ENCODE data around the gene SMIM5.
"Not testable (repeated sequence)": the region's sequence is repeated elsewhere in the genome, so short reads cannot be mapped to it uniquely, and the experiment has no call there.

SMIM5 gene

DNA sequence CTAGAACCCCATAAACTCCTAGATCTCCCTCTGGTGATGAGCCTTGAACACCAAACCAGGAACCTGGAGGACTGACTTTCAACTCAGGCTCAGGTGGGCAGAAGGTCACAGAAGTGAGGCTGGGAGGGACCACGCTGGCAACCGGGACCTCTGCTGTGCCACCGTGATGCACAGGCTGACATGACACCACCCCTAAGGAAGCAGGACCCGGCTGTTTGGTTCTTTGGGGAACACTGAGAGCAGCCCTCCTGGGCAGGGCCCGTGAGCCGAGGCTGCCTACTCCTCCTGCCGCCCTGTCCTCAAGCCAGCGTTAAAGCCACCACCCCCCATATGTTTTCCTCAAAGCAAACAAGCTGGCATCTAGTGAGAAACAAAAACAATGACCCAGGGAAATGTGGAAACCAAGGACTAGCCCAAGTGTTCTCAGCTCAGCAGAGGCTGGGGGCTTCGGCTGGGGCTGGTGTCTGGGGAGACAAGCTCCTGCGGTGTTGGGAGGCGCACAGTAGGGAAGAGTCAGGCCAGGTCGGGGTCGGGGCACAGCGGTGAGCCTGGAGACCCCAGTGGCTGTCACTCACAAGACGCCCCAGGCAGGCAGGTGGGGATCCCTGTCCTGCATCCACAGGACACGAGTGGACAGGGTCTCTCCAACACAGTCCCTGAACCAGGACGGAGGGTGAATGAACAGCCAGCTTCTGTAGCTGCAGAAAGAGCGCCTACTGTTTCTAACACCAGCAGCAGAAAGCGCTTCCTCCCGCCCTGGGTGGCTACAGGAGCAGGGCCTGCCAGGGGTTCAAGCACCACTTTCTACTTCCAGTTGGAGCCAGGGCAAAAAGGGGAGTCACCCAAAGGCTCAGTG lies 1.7 kb downstream of the SMIM5 start:
- no peak for DNase-seq (ENCODE audit: low read depth)
- H3K4me3 ChIP-seq (ENCODE audit: low read depth, low read length): no peak overlapping the region
- TF ChIP-seq, protein P1, sequence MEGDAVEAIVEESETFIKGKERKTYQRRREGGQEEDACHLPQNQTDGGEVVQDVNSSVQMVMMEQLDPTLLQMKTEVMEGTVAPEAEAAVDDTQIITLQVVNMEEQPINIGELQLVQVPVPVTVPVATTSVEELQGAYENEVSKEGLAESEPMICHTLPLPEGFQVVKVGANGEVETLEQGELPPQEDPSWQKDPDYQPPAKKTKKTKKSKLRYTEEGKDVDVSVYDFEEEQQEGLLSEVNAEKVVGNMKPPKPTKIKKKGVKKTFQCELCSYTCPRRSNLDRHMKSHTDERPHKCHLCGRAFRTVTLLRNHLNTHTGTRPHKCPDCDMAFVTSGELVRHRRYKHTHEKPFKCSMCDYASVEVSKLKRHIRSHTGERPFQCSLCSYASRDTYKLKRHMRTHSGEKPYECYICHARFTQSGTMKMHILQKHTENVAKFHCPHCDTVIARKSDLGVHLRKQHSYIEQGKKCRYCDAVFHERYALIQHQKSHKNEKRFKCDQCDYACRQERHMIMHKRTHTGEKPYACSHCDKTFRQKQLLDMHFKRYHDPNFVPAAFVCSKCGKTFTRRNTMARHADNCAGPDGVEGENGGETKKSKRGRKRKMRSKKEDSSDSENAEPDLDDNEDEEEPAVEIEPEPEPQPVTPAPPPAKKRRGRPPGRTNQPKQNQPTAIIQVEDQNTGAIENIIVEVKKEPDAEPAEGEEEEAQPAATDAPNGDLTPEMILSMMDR (IDR thresholded peaks at IDR 0.05; ENCODE audit: low read depth, low read length, missing control alignments): no peak
- in situ Hi-C loops (cut with HindIII; ENCODE audit: low sequenced_read_pairs): no loop called here

GRCh38 chr17:75635610-75636202 lies 2.5 kb downstream of the SMIM5 start:
- TF ChIP-seq, protein P1 (IDR thresholded peaks at IDR 0.05; ENCODE audit: low read depth, low read length, missing control alignments): no peak
- no peak for DNase-seq (ENCODE audit: low read depth)
- in situ Hi-C loops (cut with HindIII; ENCODE audit: low sequenced_read_pairs): no loop called here
- H3K4me3 ChIP-seq (ENCODE audit: low read depth, low read length): no peak overlapping the region

DNA sequence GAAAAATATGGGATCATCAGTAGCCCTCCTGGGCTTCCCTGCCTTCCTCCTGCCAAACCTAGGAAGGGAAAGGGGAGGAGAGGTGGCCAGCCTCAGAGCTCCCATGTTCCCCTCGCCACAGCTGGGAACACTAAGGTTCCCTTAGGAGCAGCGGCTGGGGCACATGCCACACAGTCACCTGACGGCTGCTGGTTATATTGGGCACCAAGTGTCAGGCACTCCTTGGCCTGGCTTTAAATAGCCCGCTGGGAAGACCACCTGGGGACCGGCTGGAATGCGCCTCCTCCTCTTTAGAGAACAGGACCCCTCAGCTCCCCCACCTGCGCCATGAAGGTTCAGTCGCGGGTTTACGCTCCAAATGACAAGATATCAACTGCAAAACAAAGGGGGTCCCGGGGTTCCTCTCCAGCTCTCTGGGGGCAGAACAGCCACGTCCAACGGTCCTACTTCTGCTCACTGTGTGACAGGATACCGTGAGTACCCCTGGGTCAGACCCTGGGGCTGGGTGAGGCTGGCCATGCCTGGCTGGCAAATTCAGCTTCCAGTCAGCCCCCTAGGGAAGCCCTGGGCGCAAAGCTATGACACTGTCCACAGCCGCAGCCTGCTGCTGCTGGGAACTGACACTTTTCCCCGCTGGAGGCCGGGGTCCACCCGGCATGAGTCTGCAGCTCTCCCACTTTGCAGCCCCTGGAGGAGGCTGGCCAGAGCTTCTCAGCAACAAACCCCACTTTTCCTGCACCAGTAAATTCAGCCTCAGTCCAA lies 3.3 kb downstream of the SMIM5 start:
- no peak overlapping the region for H3K4me3 ChIP-seq (ENCODE audit: low read depth, low read length)
- in situ Hi-C loops (cut with HindIII; ENCODE audit: low sequenced_read_pairs): no loop called here
- TF ChIP-seq, protein P1 (IDR thresholded peaks at IDR 0.05; ENCODE audit: low read depth, low read length, missing control alignments): no peak
- DNase-seq (ENCODE audit: low read depth): no peak

- TF ChIP-seq, protein P1 (IDR thresholded peaks at IDR 0.05; ENCODE audit: low read depth, low read length, missing control alignments): no peak
- no peak overlapping the region for H3K4me3 ChIP-seq (ENCODE audit: low read depth, low read length)
- DNase-seq (ENCODE audit: low read depth): no peak
- in situ Hi-C loops (cut with HindIII; ENCODE audit: low sequenced_read_pairs): no loop called here
These were observed 3.9 kb downstream of the SMIM5 start for GRCh38 chr17:75637143-75637538.

DNA sequence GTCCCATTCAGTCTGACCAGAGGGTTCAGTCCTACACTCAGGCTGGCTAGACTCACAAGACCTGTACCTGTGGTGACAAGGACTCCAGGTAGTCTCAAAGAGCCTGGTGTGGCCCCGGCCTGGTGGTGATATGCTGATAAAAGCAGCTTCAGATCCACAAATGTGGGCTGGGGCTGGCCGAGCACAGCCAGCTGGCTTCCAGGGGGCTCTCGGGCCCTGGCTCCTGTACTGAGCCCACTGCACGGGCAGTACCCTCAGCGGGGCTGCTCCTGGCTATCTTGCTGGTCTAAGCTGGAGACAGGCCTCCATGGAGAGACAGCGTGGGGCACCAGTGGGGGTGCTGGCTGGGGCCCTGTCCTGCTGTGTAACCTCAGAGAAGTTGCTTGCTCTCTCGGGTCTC lies 4.3 kb downstream of the SMIM5 start:
- TF ChIP-seq, protein P1 (IDR thresholded peaks at IDR 0.05; ENCODE audit: low read depth, low read length, missing control alignments): no peak

DNA sequence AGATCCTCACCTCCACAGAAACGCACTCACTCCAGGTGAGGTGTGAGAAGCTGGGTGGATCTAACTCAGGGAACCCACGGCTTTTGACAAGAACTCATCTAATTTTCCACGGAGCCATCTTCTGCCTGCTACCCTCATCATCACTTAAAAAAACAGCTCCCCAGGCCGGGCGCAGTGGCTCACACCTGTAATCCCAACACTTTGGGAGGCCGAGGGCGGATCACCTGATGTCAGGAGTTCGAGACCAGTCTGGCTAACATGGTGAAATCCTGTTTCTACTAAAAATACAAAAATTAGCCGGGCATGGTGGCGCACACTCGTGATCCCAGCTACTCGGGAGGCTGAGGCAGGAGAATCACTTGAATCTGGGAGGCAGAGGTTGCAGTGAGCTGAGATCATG lies 4.8 kb downstream of the SMIM5 start:
- DNase-seq (ENCODE audit: low read depth); H3K4me3 ChIP-seq (ENCODE audit: low read depth, low read length); in situ Hi-C loops (cut with HindIII; ENCODE audit: low sequenced_read_pairs): not testable (repeated sequence)

More for the DNA sequence above, 4.3 kb downstream of the SMIM5 start:
- no peak for DNase-seq (ENCODE audit: low read depth)
- no peak overlapping the region for H3K4me3 ChIP-seq (ENCODE audit: low read depth, low read length)
- in situ Hi-C loops (cut with HindIII; ENCODE audit: low sequenced_read_pairs): no loop called here

All from astrocyte of the cerebellum (primary cell).